Hepatocyte (in vitro differentiated cells): ENCODE data around the gene HOXB13.

Source experiments
- CTCF ChIP-seq: fragments of 200-600 bp; sonication (generic); IDR thresholded peaks from 2 replicates; pipeline ENCODE4 v1.5.1; 2016; ENCODE audit warnings: antibody characterized with exemption, mild to moderate bottlenecking; ENCODE audit not compliant: poor library complexity
- EZH2 ChIP-seq: fragments of 200-600 bp; sonication (generic); IDR thresholded peaks from 2 replicates; pipeline ENCODE4 v1.6.1; 2016; ENCODE audit warnings: antibody characterized with exemption, mild to moderate bottlenecking, borderline replicate concordance
- EZH2phosphoT487 ChIP-seq: fragments of 200-600 bp; sonication (generic); IDR thresholded peaks from one replicate; pipeline ENCODE4 v1.6.1; 2018; ENCODE audit warnings: antibody characterized with exemption, mild to moderate bottlenecking, low read depth, moderate library complexity; ENCODE audit not compliant: unreplicated experiment, severe bottlenecking

- TF ChIP-seq CTCF (no peak), EZH2phosphoT487 (no peak), EZH2 (no peak)
Measured at GRCh38 chr17:48773245-48773644, 44.7 kb upstream of the HOXB13 start.
